HepG2 (cell line): Measurements from ENCODE around the gene PLSCR5. TPM values are rescaled to one million over a fixed set of nuclear protein-coding genes. Genes with fewer than 3 reads are reported as not detected.
A peak's percentile ranks its signal among the peaks of the same experiment; 100 is the strongest.

ENCODE experiments used
- AFF4 ChIP-seq: sonication (generic); formaldehyde crosslinking; IDR thresholded peaks from 2 replicates; pipeline ENCODE4 v1.4.0; 2020; ENCODE audit warnings: missing genetic modification reagents
- HNF4A ChIP-seq: sonication (generic); formaldehyde crosslinking; IDR thresholded peaks from 2 replicates; pipeline ENCODE4 v1.4.0; 2020; ENCODE audit warnings: missing genetic modification reagents
- RBM22 ChIP-seq: fragments of 200-400 bp; formaldehyde crosslinking; optimal IDR thresholded peaks from 2 replicates; pipeline ENCODE3; 2017; ENCODE audit warnings: mild to moderate bottlenecking, low read length, moderate library complexity
- RFX3 ChIP-seq: IDR thresholded peaks from 2 replicates; pipeline ENCODE4 v1.6.1; 2016; ENCODE audit warnings: missing biosample characterization, missing genetic modification reagents
- SCMH1 ChIP-seq: sonication (generic); formaldehyde crosslinking; IDR thresholded peaks from 2 replicates; pipeline ENCODE4 v1.9.0; 2021; ENCODE audit warnings: missing genetic modification reagents, mild to moderate bottlenecking, borderline replicate concordance
- XBP1 ChIP-seq: sonication (generic); formaldehyde crosslinking; IDR thresholded peaks from 2 replicates; pipeline ENCODE4 v1.5.0; 2020; ENCODE audit warnings: missing genetic modification reagents
- polyA plus RNA-seq, 8 experiments: library from polyadenylated mRNA; depleted of rRNA in 3 of 8; stranded (reverse) in 7 of 8; unstranded in 1 of 8; fragments of >200 nt; fragmentation: Illumina TruSeq in 4 of 8; extraction: Trizol in 4 of 8; gene quantifications; 2 replicates each; pipeline versions ENCODE4 v1.2.1 to v1.2.3, GENCODE V29; 2011 to 2016; ENCODE audit warnings: low read depth in 4 of 8, missing spikeins in 1 of 8, mixed read lengths in 1 of 8; ENCODE audit not compliant: insufficient read depth in 1 of 8
- total RNA-seq, 5 experiments: library from RNA; depleted of rRNA; stranded (reverse); fragments of >200 nt; fragmentation: Illumina TruSeq; extraction: Trizol; gene quantifications; 2 replicates each; pipeline ENCODE4 v1.2.3, GENCODE V29; 2016; ENCODE audit warnings: low read depth in 1 of 5
- TF ChIP-seq, protein P1 (sequence below): sonication (generic); formaldehyde crosslinking; IDR thresholded peaks from 2 replicates; pipeline ENCODE4 v1.4.0; 2020; ENCODE audit warnings: mild to moderate bottlenecking, missing genetic modification reagents
- TF ChIP-seq, protein P2 (sequence below): sonication (generic); formaldehyde crosslinking; IDR thresholded peaks from 2 replicates; pipeline ENCODE4 v1.4.0; 2020; ENCODE audit warnings: missing genetic modification reagents, borderline replicate concordance
- TF ChIP-seq, protein P3 (sequence below): IDR thresholded peaks from 2 replicates; pipeline ENCODE4 v1.6.1; 2018; ENCODE audit warnings: missing genetic modification reagents, mild to moderate bottlenecking, missing compliant biosample characterization

The PLSCR5 gene
- total and polyA plus RNA-seq, 2 of the 13 experiments (the other 11 are each of a cell fraction or from before 2014, with no cell fraction given): 0.50 TPM; not detected in 1

DNA sequence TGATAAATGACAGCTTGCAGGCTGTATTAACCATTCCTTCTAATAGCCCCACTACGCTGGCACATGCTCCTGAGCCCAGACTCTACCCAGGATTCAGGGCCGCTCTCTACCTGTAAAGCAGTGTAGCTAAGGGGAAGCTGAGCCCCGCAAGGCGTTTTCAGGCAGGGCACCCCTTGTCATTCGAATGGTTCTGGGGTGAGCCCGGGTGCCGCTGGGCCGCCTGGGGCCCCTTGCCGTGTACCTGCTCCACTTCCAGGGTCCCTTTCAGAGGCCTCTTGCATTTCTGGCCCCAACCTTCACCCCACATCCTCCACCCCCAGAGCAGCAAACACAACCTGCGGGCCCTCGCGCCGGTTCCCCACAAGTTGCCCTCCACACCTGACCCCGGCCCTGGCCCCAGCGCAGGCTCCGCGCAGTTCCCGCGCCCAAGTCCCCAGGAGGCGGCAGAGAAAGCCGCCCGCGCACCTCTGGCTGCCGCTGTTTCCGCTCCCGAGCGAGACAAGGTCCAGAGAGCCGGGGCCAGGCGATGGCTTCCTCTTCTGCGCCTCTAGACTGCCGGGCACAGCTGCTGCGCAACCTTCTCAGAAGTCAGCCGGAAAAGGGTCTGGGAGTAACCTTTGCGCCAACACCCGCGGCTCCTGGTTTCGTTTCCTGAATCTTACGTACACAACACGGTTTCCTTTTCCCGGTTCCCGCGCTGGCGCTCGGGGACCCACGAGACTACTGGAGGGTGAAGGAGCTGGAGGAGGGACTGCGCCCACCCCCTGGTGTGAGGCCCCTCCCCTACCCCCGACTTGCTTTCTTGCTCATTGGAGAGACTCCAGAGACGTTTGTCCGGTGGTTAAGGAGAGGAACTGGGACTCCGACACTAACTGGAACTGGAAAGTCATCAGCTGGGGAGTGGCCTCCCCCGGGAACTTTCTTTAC is 60.9 kb downstream of the PLSCR5 start, which contains the start of gene PLSCR1 (continued):
- TF ChIP-seq, protein P1, sequence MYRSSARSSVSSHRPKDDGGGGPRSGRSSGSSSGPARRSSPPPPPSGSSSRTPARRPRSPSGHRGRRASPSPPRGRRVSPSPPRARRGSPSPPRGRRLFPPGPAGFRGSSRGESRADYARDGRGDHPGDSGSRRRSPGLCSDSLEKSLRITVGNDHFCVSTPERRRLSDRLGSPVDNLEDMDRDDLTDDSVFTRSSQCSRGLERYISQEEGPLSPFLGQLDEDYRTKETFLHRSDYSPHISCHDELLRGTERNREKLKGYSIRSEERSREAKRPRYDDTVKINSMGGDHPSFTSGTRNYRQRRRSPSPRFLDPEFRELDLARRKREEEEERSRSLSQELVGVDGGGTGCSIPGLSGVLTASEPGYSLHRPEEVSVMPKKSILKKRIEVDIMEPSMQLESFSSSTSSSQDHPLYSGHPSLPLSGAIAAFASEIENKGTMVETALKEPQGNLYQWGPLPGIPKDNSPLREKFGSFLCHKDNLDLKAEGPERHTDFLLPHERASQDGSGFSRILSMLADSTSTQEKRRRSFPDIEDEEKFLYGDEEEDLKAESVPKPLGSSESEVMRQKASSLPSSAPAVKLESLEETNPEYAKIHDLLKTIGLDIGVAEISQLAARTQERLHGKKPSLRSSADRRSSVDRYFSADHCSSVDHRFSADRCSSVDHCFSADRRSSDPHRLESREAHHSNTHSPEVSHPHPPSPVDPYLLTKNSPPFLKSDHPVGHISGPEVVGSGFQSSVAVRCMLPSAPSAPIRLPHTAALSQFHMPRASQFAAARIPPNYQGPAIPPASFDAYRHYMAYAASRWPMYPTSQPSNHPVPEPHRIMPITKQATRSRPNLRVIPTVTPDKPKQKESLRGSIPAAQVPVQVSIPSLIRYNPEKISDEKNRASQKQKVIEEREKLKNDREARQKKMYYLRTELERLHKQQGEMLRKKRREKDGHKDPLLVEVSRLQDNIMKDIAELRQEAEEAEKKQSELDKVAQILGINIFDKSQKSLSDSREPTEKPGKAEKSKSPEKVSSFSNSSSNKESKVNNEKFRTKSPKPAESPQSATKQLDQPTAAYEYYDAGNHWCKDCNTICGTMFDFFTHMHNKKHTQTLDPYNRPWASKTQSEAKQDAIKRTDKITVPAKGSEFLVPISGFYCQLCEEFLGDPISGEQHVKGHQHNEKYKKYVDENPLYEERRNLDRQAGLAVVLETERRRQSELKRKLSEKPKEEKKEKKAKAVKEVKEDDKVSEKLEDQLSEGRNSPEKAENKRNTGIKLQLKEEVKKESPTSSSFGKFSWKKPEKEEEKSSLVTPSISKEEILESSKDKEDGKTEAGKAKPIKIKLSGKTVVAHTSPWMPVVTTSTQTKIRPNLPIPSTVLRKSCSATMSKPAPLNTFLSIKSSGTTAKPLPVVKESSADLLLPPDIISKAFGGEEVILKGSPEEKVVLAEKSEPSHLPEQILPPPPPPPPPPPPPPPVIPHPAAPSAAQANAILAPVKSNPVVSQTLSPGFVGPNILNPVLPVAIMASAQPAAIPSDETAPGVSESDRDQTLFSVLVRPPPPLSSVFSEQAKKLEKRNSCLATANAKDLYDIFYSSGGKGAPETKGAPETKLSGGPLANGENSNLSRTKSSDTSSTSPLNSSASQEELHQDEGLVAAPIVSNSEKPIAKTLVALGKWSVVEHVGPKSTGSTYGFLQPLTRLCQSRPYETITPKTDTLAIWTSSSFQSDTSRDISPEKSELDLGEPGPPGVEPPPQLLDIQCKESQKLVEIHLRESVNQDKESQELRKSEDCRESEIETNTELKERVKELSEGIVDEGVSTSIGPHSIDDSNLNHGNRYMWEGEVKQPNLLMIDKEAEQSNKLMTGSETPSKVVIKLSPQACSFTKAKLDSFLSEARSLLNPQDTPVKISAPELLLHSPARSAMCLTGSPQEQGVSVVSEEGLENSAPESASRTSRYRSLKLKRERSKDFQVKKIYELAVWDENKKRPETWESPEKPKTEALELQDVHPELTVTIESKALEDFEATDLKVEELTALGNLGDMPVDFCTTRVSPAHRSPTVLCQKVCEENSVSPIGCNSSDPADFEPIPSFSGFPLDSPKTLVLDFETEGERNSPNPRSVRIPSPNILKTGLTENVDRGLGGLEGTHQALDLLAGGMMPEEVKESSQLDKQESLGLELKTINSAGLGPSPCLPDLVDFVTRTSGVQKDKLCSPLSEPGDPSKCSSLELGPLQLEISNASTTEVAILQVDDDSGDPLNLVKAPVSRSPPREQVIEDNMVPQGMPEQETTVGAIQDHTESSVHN: 0 out of 2 replicates have a peak, but pooled peaks have one; percentile 35
- TF ChIP-seq XBP1 (no peak), RBM22 (no peak), RFX3 (CRISPR knock-in tag) (no peak), SCMH1 (CRISPR knock-in tag) (no peak), AFF4 (peak; percentile 76; the same call in 1 of the 2 replicates), HNF4A (CRISPR knock-in tag) (peak; percentile 72)
- TF ChIP-seq, protein P2, sequence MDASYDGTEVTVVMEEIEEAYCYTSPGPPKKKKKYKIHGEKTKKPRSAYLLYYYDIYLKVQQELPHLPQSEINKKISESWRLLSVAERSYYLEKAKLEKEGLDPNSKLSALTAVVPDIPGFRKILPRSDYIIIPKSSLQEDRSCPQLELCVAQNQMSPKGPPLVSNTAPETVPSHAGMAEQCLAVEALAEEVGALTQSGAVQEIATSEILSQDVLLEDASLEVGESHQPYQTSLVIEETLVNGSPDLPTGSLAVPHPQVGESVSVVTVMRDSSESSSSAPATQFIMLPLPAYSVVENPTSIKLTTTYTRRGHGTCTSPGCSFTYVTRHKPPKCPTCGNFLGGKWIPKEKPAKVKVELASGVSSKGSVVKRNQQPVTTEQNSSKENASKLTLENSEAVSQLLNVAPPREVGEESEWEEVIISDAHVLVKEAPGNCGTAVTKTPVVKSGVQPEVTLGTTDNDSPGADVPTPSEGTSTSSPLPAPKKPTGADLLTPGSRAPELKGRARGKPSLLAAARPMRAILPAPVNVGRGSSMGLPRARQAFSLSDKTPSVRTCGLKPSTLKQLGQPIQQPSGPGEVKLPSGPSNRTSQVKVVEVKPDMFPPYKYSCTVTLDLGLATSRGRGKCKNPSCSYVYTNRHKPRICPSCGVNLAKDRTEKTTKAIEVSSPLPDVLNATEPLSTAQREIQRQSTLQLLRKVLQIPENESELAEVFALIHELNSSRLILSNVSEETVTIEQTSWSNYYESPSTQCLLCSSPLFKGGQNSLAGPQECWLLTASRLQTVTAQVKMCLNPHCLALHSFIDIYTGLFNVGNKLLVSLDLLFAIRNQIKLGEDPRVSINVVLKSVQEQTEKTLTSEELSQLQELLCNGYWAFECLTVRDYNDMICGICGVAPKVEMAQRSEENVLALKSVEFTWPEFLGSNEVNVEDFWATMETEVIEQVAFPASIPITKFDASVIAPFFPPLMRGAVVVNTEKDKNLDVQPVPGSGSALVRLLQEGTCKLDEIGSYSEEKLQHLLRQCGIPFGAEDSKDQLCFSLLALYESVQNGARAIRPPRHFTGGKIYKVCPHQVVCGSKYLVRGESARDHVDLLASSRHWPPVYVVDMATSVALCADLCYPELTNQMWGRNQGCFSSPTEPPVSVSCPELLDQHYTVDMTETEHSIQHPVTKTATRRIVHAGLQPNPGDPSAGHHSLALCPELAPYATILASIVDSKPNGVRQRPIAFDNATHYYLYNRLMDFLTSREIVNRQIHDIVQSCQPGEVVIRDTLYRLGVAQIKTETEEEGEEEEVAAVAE (CRISPR knock-in tag): no peak
- TF ChIP-seq, protein P3, sequence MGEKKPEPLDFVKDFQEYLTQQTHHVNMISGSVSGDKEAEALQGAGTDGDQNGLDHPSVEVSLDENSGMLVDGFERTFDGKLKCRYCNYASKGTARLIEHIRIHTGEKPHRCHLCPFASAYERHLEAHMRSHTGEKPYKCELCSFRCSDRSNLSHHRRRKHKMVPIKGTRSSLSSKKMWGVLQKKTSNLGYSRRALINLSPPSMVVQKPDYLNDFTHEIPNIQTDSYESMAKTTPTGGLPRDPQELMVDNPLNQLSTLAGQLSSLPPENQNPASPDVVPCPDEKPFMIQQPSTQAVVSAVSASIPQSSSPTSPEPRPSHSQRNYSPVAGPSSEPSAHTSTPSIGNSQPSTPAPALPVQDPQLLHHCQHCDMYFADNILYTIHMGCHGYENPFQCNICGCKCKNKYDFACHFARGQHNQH: peak; percentile 82
